8988T (cell line): ENCODE data around the gene GALNT2.

Source experiments
- DNase-seq: peaks from one replicate; pipeline ENCODE4 v3.0.0; 2011

The GALNT2 gene

DNA sequence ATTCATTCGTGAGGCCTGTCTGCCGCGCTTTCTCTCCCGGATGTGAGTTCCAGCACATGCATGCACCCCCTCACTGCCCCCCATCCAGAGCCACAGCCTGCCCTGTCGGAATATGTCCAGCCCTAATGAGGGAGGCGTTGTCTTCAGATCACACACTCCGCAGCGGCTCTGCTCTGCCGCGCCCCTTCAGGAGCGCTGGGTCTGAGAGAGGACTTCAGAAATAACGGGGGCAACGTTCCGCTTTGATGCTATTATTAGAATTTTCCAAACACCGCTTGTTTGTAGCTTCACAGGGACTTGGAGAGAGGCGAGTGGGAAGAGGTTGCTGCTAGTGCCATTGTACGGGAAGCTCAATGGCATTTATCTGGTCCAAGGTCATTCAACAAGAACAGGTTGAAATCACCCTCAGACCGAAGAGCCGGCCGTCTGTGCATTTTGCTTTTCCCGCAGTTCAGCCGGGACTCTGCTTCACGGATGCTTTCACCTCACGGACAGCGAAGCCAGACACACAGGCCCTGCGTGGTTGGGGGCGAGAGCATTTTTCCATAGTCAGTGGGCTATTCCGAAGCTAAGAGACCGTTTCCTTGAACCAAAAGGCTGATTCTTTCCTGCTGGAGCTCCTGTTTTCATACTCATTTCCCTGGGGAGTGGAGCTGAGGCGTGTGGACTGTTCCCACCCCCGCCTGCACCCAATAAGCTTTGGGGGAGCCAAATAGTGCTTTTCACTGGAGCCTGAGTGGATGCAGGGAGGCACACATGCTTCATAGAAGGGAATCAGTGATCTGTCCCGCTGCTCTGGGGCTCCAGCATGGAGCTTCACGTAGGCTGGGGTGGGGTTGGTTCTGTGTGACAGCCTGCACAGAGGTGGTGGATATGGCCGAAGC, 69.7 kb downstream of the GALNT2 start:
- DNase-seq = no peak

DNA sequence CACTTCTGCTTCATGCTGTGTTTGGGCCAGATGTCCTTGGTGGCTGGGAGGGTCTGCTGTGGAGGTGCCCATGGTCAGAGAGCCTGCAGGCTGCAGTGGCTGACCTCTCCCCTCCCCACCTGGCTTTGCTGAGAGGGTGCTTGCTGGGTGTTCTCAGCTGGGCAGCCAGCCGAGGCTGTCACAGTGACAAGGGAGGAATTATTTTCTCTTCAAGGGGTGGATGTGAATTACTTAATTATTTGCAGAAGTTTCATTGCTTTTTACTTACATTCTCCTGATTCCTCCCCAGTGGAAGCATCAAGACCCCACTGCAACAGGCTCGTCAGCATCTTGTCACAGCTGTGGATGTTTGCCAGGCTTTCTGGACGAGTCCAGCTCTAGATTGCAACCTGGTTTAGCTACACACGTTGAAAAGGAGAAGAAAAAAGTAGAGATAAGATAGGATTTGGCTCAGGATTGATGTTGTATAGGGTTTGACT, 70.3 kb downstream of the GALNT2 start:
- DNase-seq = no peak

- DNase-seq = no peak
Measured at GRCh38 chr1:230138561-230139239, 71.7 kb downstream of the GALNT2 start.

GRCh38 chr1:230139315-230139714, 72.3 kb downstream of the GALNT2 start:
- no peak for DNase-seq

GRCh38 chr1:230139741-230140140, 72.7 kb downstream of the GALNT2 start:
- no peak for DNase-seq

- no peak for DNase-seq
Measured at GRCh38 chr1:230140221-230141020, 73.4 kb downstream of the GALNT2 start.

GRCh38 chr1:230141021-230141648, 74.1 kb downstream of the GALNT2 start:
- no peak for DNase-seq

GRCh38 chr1:230141797-230142607, 75.0 kb downstream of the GALNT2 start:
- no peak for DNase-seq

DNA sequence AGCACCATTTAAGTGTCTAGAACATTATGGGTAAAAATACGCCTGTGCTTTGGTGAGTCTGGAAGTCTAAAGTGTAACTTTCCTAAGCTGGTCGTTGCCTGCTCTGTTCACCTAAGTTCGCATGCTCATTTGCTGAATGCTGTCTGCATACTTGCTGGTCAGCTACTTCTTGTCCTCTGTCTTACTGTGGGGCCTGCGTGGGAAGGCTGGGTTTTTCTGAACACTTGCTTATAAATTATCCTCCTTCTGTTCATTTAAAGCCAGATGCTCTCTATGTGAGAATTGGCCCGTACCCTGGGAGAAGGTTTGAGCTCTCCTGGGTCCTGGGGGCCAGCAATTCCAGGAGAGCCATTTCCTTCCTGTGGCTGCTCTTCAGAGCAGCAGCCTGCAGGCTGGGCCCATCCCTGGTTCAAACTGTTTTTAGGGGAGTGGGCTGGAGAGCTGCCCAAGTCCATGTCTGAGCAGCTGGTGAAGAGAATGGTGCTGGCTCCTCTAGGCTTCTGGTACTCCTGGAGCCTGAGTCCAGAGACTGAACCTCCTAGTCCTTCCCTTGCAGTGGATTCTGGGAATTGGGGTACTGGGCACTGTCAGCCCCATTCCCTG, 75.7 kb downstream of the GALNT2 start:
- DNase-seq = no peak

GRCh38 chr1:230143534-230143933, 76.5 kb downstream of the GALNT2 start:
- DNase-seq = no peak

GRCh38 chr1:230144010-230144614, 77.1 kb downstream of the GALNT2 start:
- no peak for DNase-seq

GRCh38 chr1:230144758-230145504, 77.9 kb downstream of the GALNT2 start:
- no peak for DNase-seq

- no peak for DNase-seq
Measured at GRCh38 chr1:230145505-230145899, 78.5 kb downstream of the GALNT2 start.

DNA sequence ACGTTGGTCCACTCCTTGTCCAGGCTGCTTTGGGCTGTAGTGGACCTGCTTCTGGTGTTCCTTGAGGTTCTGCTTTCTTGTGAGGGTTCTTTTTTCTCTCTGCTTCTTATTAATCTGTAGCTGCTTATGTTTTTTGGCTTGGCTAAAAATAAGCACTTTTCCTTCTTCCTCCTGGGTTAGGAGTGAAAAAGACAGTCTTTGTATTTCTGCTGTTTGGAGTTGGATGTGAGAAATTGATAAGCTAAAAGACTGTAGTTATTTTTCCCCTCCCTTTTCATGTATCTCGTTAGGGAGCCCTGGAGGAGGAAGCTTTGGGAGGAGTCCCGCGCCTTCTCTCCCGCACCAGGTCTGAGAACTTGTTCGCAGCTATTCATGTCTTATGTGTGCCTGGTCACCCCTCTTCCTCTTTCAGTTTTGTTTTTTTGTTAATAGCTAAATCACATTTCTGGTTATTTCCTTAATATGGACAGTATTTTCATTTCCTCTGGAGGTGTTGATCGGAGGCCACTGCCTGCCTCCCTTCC, 79.0 kb downstream of the GALNT2 start:
- no peak for DNase-seq

DNA sequence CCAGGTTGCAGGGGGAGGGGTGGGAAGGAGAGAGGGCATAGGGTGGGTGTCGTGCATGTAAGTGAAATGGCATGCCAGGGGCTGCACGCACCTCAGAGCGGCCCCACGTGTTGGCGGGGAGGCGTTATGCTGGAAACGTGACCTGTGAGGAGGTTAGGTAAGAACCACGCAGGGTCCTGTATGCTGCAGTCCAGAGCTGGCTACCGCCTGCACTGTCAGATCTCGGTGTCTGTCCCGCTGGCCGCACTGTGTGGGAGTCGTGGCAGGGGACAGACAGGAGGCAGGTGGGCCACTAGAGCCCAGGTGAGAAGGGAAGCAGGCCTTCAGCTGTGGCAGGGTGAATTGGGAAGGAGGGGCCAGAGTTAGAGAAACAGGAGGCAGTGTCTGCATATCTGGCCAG, 79.7 kb downstream of the GALNT2 start:
- no peak for DNase-seq

- no peak for DNase-seq
Measured at GRCh38 chr1:230147253-230148125, 80.5 kb downstream of the GALNT2 start.

GRCh38 chr1:230148126-230148652, 81.2 kb downstream of the GALNT2 start:
- DNase-seq = no peak

GRCh38 chr1:230148768-230149469, 81.9 kb downstream of the GALNT2 start:
- DNase-seq = no peak
